GM21381 (cell line): ENCODE results near the gene MAP7D1.
A peak's percentile ranks its signal among the peaks of the same experiment; 100 is the strongest.
"Not testable (repeated sequence)": the region's sequence is repeated elsewhere in the genome, so short reads cannot be mapped to it uniquely, and the experiment has no call there.

Experiments used
- ATAC-seq: cut with Tn5 transposase; IDR thresholded peaks from one replicate; pipeline ENCODE4 v1.9.1; 2021; ENCODE audit warnings: mild to moderate bottlenecking, moderate library complexity; ENCODE audit not compliant: unreplicated experiment

MAP7D1 gene

GRCh38 chr1:36199934-36200741, 44.2 kb downstream of the MAP7D1 start:
- ATAC-seq: no peak

- no peak for ATAC-seq
These were observed 47.1 kb downstream of the MAP7D1 start for GRCh38 chr1:36203027-36203553.

GRCh38 chr1:36203554-36204346, 47.8 kb downstream of the MAP7D1 start:
- no peak for ATAC-seq

- no peak for ATAC-seq
These were observed 48.5 kb downstream of the MAP7D1 start for GRCh38 chr1:36204347-36204909.

- no peak for ATAC-seq
These were observed 50.4 kb downstream of the MAP7D1 start for GRCh38 chr1:36206323-36206858.

- no peak for ATAC-seq
These were observed 51.4 kb downstream of the MAP7D1 start for GRCh38 chr1:36207339-36207738.

- no peak for ATAC-seq
These were observed 53.2 kb downstream of the MAP7D1 start for GRCh38 chr1:36208978-36209703.

GRCh38 chr1:36211307-36211706, 55.3 kb downstream of the MAP7D1 start:
- no peak for ATAC-seq

GRCh38 chr1:36211841-36212240, 55.9 kb downstream of the MAP7D1 start:
- no peak for ATAC-seq

GRCh38 chr1:36212782-36213181, 56.8 kb downstream of the MAP7D1 start:
- no peak for ATAC-seq

- no peak for ATAC-seq
These were observed 61.7 kb downstream of the MAP7D1 start for GRCh38 chr1:36217670-36218069.

GRCh38 chr1:36221901-36222300, 65.9 kb downstream of the MAP7D1 start:
- ATAC-seq: not testable (repeated sequence)

GRCh38 chr1:36222481-36223380, 66.8 kb downstream of the MAP7D1 start:
- no peak for ATAC-seq

- ATAC-seq: peak; percentile 22
These were observed 67.5 kb downstream of the MAP7D1 start for GRCh38 chr1:36223381-36223995.

- ATAC-seq: peak; percentile 87
These were observed 68.1 kb downstream of the MAP7D1 start, which contains the start of gene THRAP3 for GRCh38 chr1:36223996-36224536. Gene THRAP3 (plus strand): TSS chr1:36224443. CDS start chr1:36282564, 58,121 bp downstream.

GRCh38 chr1:36224537-36225282, 68.8 kb downstream of the MAP7D1 start:
- peak; percentile 47 for ATAC-seq

GRCh38 chr1:36225283-36225899, 69.4 kb downstream of the MAP7D1 start:
- ATAC-seq: no peak
